Activated CD8-positive, alpha-beta memory T cell treated with anti-CD3 and anti-CD28 coated beads, Interleukin-2, amount 50 U/mL, for 24 hours (primary cell): Measurements from ENCODE around the gene MRPL24.

Experiments
- DNase-seq: peaks from one replicate; pipeline ENCODE4 v3.0.0-alpha.2; 2020; ENCODE audit errors: extremely low read depth

The MRPL24 gene

GRCh38 chr1:156709757-156710489 lies 31.0 kb downstream of the MRPL24 start:
- no peak for DNase-seq

GRCh38 chr1:156709031-156709430 lies 31.9 kb downstream of the MRPL24 start:
- no peak for DNase-seq

GRCh38 chr1:156708218-156708661 lies 32.6 kb downstream of the MRPL24 start:
- no peak for DNase-seq

- DNase-seq = no peak
Measured at GRCh38 chr1:156707417-156708217, 33.3 kb downstream of the MRPL24 start.

- DNase-seq = no peak
Measured at GRCh38 chr1:156706657-156707416, 34.1 kb downstream of the MRPL24 start.

GRCh38 chr1:156705918-156706656 lies 34.8 kb downstream of the MRPL24 start:
- DNase-seq = peak; percentile 29

GRCh38 chr1:156705321-156705917 lies 35.5 kb downstream of the MRPL24 start, which contains the start of gene CRABP2:
Gene CRABP2 (minus strand): TSS chr1:156705583. CDS start chr1:156705446, 137 bp downstream.
- no peak for DNase-seq

GRCh38 chr1:156704930-156705320 lies 36.0 kb downstream of the MRPL24 start:
- no peak for DNase-seq

- DNase-seq = no peak
Measured at GRCh38 chr1:156704166-156704711, 36.6 kb downstream of the MRPL24 start.

GRCh38 chr1:156703741-156704140 lies 37.1 kb downstream of the MRPL24 start:
- DNase-seq = no peak

GRCh38 chr1:156703336-156703735 lies 37.6 kb downstream of the MRPL24 start:
- DNase-seq = no peak

- no peak for DNase-seq
Measured at GRCh38 chr1:156700736-156701531, 40.0 kb downstream of the MRPL24 start.

GRCh38 chr1:156698995-156699394 lies 41.9 kb downstream of the MRPL24 start:
- DNase-seq = no peak

- no peak for DNase-seq
Measured at GRCh38 chr1:156697481-156697880, 43.4 kb downstream of the MRPL24 start.

GRCh38 chr1:156696755-156697154 lies 44.1 kb downstream of the MRPL24 start:
- no peak for DNase-seq

- no peak for DNase-seq
Measured at GRCh38 chr1:156694690-156694962, 46.3 kb downstream of the MRPL24 start.

GRCh38 chr1:156693848-156694689 lies 46.8 kb downstream of the MRPL24 start:
- DNase-seq = no peak

- DNase-seq = no peak
Measured at GRCh38 chr1:156692925-156693847, 47.7 kb downstream of the MRPL24 start.
